SK-N-SH (cell line): ENCODE measurements around the gene ZNF75A. TPM values are rescaled to one million over a fixed set of nuclear protein-coding genes. Genes with fewer than 3 reads are reported as not detected.

Source experiments
- CTCF ChIA-PET: fragments of 300-600, 350-600 bp; formaldehyde crosslinking; extraction: SDS; loops from one replicate; lab custom pipeline; 2021; lab: Yijun Ruan, JAX
- POLR2A ChIA-PET: fragments of 350-600 bp; sonication (Branson Sonifier 250); formaldehyde crosslinking; extraction: SDS; loops from one replicate; lab custom pipeline; 2020; ENCODE audit warnings: antibody characterized with exemption, inconsistent platforms; lab: Yijun Ruan, JAX
- DNase-seq: peaks from one replicate; pipeline ENCODE4 v3.0.0; 2012
- H2AFZ ChIP-seq: fragments of 200-600 bp; sonication (generic); 2 replicates; pipeline ENCODE4 v1.8.1; 2016; ENCODE audit warnings: antibody characterized with exemption, mild to moderate bottlenecking, low read depth
- H3F3A ChIP-seq: fragments of 200-600 bp; sonication (generic); replicated peaks from 2 replicates; pipeline ENCODE3; 2016; ENCODE audit warnings: antibody characterized with exemption, mild to moderate bottlenecking; ENCODE audit not compliant: insufficient read depth
- H3K27ac ChIP-seq, 2 experiments: fragments of 200-500 bp in 1 of 2; fragments of 200-600 bp in 1 of 2; sonication (Bioruptor generic) in 1 of 2; sonication (generic), shearing (Covaris generic) in 1 of 2; 2 replicates each; pipeline versions ENCODE4 v1.5.1 to v1.6.1; 2014 to 2016; ENCODE audit warnings: low read depth in 2 of 2, inconsistent platforms in 1 of 2, low read length in 1 of 2, mild to moderate bottlenecking in 1 of 2, mixed read lengths in 1 of 2
- H3K27me3 ChIP-seq: fragments of 200-600 bp; sonication (generic), shearing (Covaris generic); 2 replicates; pipeline ENCODE4 v1.6.1; 2016; ENCODE audit warnings: mixed run types; ENCODE audit not compliant: insufficient read depth
- H3K36me3 ChIP-seq, 2 experiments: fragments of 200-500 bp in 1 of 2; fragments of 200-600 bp in 1 of 2; sonication (Bioruptor generic) in 1 of 2; sonication (generic) in 1 of 2; replicated peaks in 1 of 2; 2 replicates each; pipeline versions ENCODE3 to v1.5.1; 2014 to 2016; ENCODE audit warnings: low read length in 1 of 2, mild to moderate bottlenecking in 1 of 2; ENCODE audit not compliant: insufficient read depth in 2 of 2, control insufficient read depth in 1 of 2
- H3K4me1 ChIP-seq, 2 experiments: fragments of 200-500 bp in 1 of 2; fragments of 200-600 bp in 1 of 2; sonication (Bioruptor generic) in 1 of 2; sonication (generic), shearing (Covaris generic) in 1 of 2; 2 replicates each; pipeline versions ENCODE4 v1.5.1 to v1.6.1; 2014 to 2016; ENCODE audit warnings: low read depth in 1 of 2, low read length in 1 of 2, mixed run types in 1 of 2; ENCODE audit not compliant: insufficient read depth in 2 of 2, control insufficient read depth in 1 of 2
- H3K4me2 ChIP-seq: fragments of 200-600 bp; sonication (generic), shearing (Covaris generic); 2 replicates; pipeline ENCODE4 v1.6.1; 2017; ENCODE audit warnings: mixed run types
- H3K4me3 ChIP-seq, 2 experiments: fragments of 200-500 bp in 1 of 2; fragments of 200-600 bp in 1 of 2; sonication (Bioruptor generic) in 1 of 2; sonication (generic), shearing (Covaris generic) in 1 of 2; 2 replicates each; pipeline versions ENCODE4 v1.5.1 to v1.8.1; 2014 to 2016; ENCODE audit warnings: low read depth in 2 of 2, inconsistent platforms in 1 of 2, low read length in 1 of 2, mild to moderate bottlenecking in 1 of 2, mixed read lengths in 1 of 2, moderate library complexity in 1 of 2
- H3K79me2 ChIP-seq: fragments of 200-600 bp; sonication (generic); 2 replicates; pipeline ENCODE4 v1.8.1; 2017; ENCODE audit warnings: mild to moderate bottlenecking; ENCODE audit not compliant: insufficient read depth
- H3K9ac ChIP-seq: fragments of 200-600 bp; sonication (generic); 2 replicates; pipeline ENCODE4 v1.6.1; 2017; ENCODE audit warnings: mixed run types
- H3K9me2 ChIP-seq: fragments of 200-600 bp; sonication (generic); 2 replicates; pipeline ENCODE4 v1.6.1; 2017; ENCODE audit warnings: mixed run types
- H3K9me3 ChIP-seq: fragments of 200-600 bp; sonication (generic); 2 replicates; pipeline ENCODE4 v1.6.1; 2017; ENCODE audit warnings: mixed run types, mild to moderate bottlenecking, moderate library complexity
- H4K20me1 ChIP-seq: fragments of 200-600 bp; sonication (generic); 2 replicates; pipeline ENCODE4 v1.6.1; 2017; ENCODE audit warnings: mild to moderate bottlenecking, mixed run types; ENCODE audit not compliant: insufficient read depth
- EP300 ChIP-seq, 2 experiments: IDR thresholded peaks; 2 replicates each; pipeline versions ENCODE4 v1.4.0 to v1.6.1; 2012; ENCODE audit warnings: borderline replicate concordance in 1 of 2, low read depth in 1 of 2, low read length in 1 of 2
- FOSL2 ChIP-seq: IDR thresholded peaks from 2 replicates; pipeline ENCODE4 v1.4.0; 2012; ENCODE audit warnings: low read depth, mild to moderate bottlenecking, moderate library complexity, borderline replicate concordance
- FOXM1 ChIP-seq: IDR thresholded peaks from 2 replicates; pipeline ENCODE4 v1.4.0; 2012; ENCODE audit warnings: low read depth, mild to moderate bottlenecking
- GABPA ChIP-seq: IDR thresholded peaks from 2 replicates; pipeline ENCODE4 v1.4.0; 2012; ENCODE audit warnings: low read depth, mild to moderate bottlenecking
- MEF2A ChIP-seq: IDR thresholded peaks from 2 replicates; pipeline ENCODE4 v1.4.0; 2012; ENCODE audit warnings: low read depth, borderline replicate concordance
- MXI1 ChIP-seq: IDR thresholded peaks from 2 replicates; pipeline ENCODE4 v1.6.1; 2012; ENCODE audit warnings: mild to moderate bottlenecking, low read depth, low read length, improper control_type of control experiment
- NFIC ChIP-seq: IDR thresholded peaks from 2 replicates; pipeline ENCODE4 v1.4.0; 2012; ENCODE audit warnings: borderline replicate concordance
- POLR2AphosphoS5 ChIP-seq: IDR thresholded peaks from 2 replicates; pipeline ENCODE4 v1.6.1; 2012; ENCODE audit warnings: low read depth, low read length
- RAD21 ChIP-seq: IDR thresholded peaks from 2 replicates; pipeline ENCODE4 v1.6.1; 2012; ENCODE audit warnings: mild to moderate bottlenecking, low read length
- RCOR1 ChIP-seq: fragments of 150-350 bp; IDR thresholded peaks from 2 replicates; pipeline ENCODE4 v1.6.1; 2017; ENCODE audit warnings: antibody characterized with exemption, low read length
- RXRA ChIP-seq: IDR thresholded peaks from 2 replicates; pipeline ENCODE4 v1.4.0; 2012; ENCODE audit warnings: low read depth, mild to moderate bottlenecking, borderline replicate concordance
- SIN3A ChIP-seq: IDR thresholded peaks from 2 replicates; pipeline ENCODE4 v1.6.1; 2012; ENCODE audit warnings: low read depth, mild to moderate bottlenecking, low read length, moderate library complexity, borderline replicate concordance
- TCF12 ChIP-seq: IDR thresholded peaks from 2 replicates; pipeline ENCODE4 v1.4.0; 2012
- TEAD4 ChIP-seq: IDR thresholded peaks from 2 replicates; pipeline ENCODE4 v1.4.0; 2012; ENCODE audit warnings: mild to moderate bottlenecking, borderline replicate concordance; ENCODE audit not compliant: insufficient read depth
- polyA plus RNA-seq, 3 experiments: library from polyadenylated mRNA; depleted of rRNA; stranded (reverse); fragments of >200 nt; gene quantifications; 2 replicates each; pipeline ENCODE4 v1.2.3, GENCODE V29; 2012
- TF ChIP-seq, protein P1 (sequence below): IDR thresholded peaks from 2 replicates; pipeline ENCODE4 v1.4.0; 2012; ENCODE audit warnings: low read depth, borderline replicate concordance
- TF ChIP-seq, protein P2 (sequence below): fragments of 150-350 bp; IDR thresholded peaks from 2 replicates; pipeline ENCODE4 v1.6.1; 2017; ENCODE audit warnings: antibody characterized with exemption, low read length, low read depth, borderline replicate concordance
- TF ChIP-seq, protein P3 (sequence below): IDR thresholded peaks from 2 replicates; pipeline ENCODE4 v1.6.1; 2012; ENCODE audit warnings: mild to moderate bottlenecking, low read depth, low read length, moderate library complexity

The ZNF75A gene
- polyA plus RNA-seq, 1 of the 3 experiments (the other 2 are of a cell fraction): 7.2 TPM

DNA sequence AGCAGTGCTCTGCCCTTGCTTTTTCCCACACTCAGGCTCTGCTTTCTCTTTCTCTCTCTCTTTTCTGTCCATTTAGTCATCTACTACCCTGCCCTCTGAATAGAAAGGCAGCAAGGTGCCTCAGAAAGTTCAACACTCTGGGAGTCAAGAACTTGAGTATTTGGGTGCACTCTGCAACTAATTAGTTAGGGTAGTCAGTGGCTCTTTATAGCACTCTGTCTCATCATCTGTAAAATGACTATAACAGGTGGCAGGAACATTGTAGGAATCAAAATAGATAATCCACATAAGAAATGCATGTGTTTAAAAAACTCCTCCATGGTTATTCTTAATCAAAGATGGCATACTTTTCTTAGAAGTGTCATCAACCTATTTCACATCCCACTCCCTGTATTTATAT, 57.6 kb downstream of the ZNF75A start:
- no peak for DNase-seq
- Histone ChIP-seq H3F3A (no peaks in the 10 kb centered on the region), H3K27me3 (no peaks in the 10 kb centered on the region), H3K36me3 (no peaks in the 10 kb centered on the region), H3K79me2 (peaks cover 5% of the 10 kb centered on the region; the same call in 1 of the 2 replicates), H3K9me3 (no peaks in the 10 kb centered on the region; the same call in 1 of the 2 replicates), H3K4me2 (no peak overlapping the region), H2AFZ (no peak overlapping the region), H3K9ac (no peak overlapping the region), H4K20me1 (no peaks in the 10 kb centered on the region), H3K9me2 (no peaks in the 10 kb centered on the region), H3K27ac (no peak overlapping the region), H3K4me1 (no peaks in the 10 kb centered on the region; a peak in 1 of 4 replicates), H3K4me3 (no peak overlapping the region)
- TF ChIP-seq, protein P1, sequence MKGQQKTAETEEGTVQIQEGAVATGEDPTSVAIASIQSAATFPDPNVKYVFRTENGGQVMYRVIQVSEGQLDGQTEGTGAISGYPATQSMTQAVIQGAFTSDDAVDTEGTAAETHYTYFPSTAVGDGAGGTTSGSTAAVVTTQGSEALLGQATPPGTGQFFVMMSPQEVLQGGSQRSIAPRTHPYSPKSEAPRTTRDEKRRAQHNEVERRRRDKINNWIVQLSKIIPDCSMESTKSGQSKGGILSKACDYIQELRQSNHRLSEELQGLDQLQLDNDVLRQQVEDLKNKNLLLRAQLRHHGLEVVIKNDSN: no peak
- no peak for TF ChIP-seq MEF2A
- TF ChIP-seq GABPA: no peak
- TF ChIP-seq FOXM1: no peak
- no peak for TF ChIP-seq NFIC
- no peak for TF ChIP-seq SIN3A
- TF ChIP-seq, protein P2, sequence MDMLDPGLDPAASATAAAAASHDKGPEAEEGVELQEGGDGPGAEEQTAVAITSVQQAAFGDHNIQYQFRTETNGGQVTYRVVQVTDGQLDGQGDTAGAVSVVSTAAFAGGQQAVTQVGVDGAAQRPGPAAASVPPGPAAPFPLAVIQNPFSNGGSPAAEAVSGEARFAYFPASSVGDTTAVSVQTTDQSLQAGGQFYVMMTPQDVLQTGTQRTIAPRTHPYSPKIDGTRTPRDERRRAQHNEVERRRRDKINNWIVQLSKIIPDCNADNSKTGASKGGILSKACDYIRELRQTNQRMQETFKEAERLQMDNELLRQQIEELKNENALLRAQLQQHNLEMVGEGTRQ: no peak
- no peak for TF ChIP-seq FOSL2
- no peak for TF ChIP-seq MXI1
- no peak for TF ChIP-seq EP300 (IDR thresholded peaks at IDR 0.05; ENCODE audit: borderline replicate concordance in 1 of 2, low read depth in 1 of 2, low read length in 1 of 2)
- TF ChIP-seq RXRA: no peak
- no peak for TF ChIP-seq RAD21
- TF ChIP-seq RCOR1: no peak
- TF ChIP-seq POLR2AphosphoS5: no peak
- no peak for TF ChIP-seq TEAD4
- TF ChIP-seq, protein P3, sequence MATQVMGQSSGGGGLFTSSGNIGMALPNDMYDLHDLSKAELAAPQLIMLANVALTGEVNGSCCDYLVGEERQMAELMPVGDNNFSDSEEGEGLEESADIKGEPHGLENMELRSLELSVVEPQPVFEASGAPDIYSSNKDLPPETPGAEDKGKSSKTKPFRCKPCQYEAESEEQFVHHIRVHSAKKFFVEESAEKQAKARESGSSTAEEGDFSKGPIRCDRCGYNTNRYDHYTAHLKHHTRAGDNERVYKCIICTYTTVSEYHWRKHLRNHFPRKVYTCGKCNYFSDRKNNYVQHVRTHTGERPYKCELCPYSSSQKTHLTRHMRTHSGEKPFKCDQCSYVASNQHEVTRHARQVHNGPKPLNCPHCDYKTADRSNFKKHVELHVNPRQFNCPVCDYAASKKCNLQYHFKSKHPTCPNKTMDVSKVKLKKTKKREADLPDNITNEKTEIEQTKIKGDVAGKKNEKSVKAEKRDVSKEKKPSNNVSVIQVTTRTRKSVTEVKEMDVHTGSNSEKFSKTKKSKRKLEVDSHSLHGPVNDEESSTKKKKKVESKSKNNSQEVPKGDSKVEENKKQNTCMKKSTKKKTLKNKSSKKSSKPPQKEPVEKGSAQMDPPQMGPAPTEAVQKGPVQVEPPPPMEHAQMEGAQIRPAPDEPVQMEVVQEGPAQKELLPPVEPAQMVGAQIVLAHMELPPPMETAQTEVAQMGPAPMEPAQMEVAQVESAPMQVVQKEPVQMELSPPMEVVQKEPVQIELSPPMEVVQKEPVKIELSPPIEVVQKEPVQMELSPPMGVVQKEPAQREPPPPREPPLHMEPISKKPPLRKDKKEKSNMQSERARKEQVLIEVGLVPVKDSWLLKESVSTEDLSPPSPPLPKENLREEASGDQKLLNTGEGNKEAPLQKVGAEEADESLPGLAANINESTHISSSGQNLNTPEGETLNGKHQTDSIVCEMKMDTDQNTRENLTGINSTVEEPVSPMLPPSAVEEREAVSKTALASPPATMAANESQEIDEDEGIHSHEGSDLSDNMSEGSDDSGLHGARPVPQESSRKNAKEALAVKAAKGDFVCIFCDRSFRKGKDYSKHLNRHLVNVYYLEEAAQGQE: no peak
- no peak for TF ChIP-seq TCF12
- ChIA-PET CTCF (no interaction called here), POLR2A (no interaction called here)
